SKM-1 (cell line): Measurements from ENCODE around the gene MAGEA2.
"Not testable (repeated sequence)": the region's sequence is repeated elsewhere in the genome, so short reads cannot be mapped to it uniquely, and the experiment has no call there.

Experiments
- DNase-seq: peaks from one replicate; lab custom pipeline; 2025; ENCODE audit not compliant: unreplicated experiment; lab: John Stamatoyannopoulos, UW

Gene MAGEA2

DNA sequence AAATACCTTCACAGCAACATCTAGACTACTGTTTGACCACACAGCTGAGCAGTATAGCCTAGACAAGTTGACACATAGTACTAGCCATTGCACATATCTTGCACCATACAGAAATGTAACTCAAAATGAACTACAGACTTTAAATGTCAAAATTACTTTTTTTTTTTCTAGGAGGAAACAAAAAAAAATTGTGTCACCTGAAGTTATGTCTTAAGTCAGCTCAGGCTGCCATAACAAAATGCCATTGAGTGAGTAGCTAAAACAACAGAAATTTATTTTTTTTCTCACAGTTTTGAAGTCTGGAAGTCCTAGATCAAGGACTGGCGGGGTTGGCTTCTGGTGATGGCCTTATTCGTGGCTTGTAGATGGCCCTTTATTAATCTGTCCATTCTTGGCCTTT lies 44.5 kb downstream of the MAGEA2 start, which contains the start of gene CSAG2:
TSS of gene CSAG2 (minus strand) at position 101 of the 400 bp plus-strand sequence. CDS start 161 bp downstream, outside the sequence.
- not testable (repeated sequence) for DNase-seq

DNA sequence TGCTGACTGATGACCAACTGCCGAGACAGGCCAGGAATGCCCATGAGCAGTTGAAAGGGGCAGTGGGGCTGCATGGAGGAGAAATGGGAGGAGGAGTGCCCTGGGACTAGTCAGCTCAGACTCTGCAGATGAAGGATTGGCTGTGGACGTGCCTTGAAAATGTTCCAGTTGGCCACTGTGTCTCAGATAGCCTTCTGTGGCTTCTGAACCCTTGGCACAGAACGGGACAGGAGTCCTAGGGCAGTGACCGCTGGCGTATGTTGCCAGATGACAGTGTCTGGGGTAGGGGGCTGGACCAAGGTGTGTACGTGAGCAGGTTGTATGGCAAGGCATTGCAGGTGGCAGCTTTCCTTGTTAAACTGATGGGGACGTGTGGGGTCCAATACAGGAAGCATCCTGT lies 47.1 kb downstream of the MAGEA2 start:
- not testable (repeated sequence) for DNase-seq

DNA sequence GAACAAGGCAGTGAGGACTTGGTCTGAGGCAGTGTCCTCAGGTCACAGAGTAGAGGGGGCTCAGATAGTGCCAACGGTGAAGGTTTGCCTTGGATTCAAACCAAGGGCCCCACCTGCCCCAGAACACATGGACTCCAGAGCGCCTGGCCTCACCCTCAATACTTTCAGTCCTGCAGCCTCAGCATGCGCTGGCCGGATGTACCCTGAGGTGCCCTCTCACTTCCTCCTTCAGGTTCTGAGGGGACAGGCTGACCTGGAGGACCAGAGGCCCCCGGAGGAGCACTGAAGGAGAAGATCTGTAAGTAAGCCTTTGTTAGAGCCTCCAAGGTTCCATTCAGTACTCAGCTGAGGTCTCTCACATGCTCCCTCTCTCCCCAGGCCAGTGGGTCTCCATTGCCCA lies 53.3 kb downstream of the MAGEA2 start:
- DNase-seq = not testable (repeated sequence)
